PC-3 (cell line): Measurements from ENCODE around the gene CPLANE2.

Experiments
- CTCF ChIP-seq: fragments of 300-600 bp; sonication (generic); conservative IDR thresholded peaks from 2 replicates; pipeline ENCODE4 v1.5.1; 2017; ENCODE audit warnings: antibody characterized with exemption, low read depth, mild to moderate bottlenecking, low read length
- EZH2 ChIP-seq: fragments of 300-600 bp; sonication (generic); IDR thresholded peaks from one replicate; pipeline ENCODE4 v1.6.1; 2017; ENCODE audit warnings: antibody characterized with exemption, mild to moderate bottlenecking, low read length; ENCODE audit not compliant: unreplicated experiment
- EZH2phosphoT487 ChIP-seq: fragments of 300-600 bp; sonication (generic); IDR thresholded peaks from 2 replicates; pipeline ENCODE4 v1.6.1; 2018; ENCODE audit warnings: mild to moderate bottlenecking, antibody characterized with exemption, low read length, borderline replicate concordance

DNA sequence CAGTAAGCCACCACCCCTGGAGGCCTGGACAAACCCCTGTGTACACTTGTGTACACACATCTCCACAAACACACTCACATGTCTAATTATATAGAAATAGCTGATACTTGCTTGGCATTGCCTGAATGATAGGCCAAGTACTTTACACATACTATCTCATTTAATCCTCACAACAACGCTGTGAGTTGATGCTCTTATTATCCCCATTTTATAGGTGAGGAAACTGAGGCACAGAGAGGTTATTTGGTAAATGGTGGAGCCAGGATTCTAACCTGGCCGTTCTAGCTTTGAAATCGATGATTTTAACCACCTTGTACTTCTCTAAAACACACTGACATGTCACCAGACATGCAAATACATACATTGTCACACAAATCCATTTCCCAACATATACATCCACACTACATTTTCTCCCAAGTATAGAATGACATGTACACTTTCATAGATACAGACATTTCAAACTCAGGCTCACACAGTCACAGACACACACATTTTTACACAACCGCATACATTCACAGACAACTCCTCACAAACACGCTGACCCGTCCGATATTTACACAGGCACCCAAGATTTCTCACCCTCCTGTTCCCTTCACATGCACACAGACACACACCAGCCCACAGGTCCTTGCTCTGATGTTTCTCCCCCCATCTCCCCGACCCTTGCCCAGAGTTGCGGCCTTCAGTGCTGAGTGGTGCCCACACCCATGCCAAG, 27.7 kb downstream of the CPLANE2 start:
- TF ChIP-seq EZH2 = no peak
- no peak for TF ChIP-seq CTCF
- TF ChIP-seq EZH2phosphoT487 = no peak
